MM.1S (cell line): Measurements from ENCODE around the gene OPRL1.

Source experiments
- DNase-seq: peaks from one replicate; pipeline ENCODE4 v3.0.0-alpha.2; 2015
- H2AFZ ChIP-seq: fragments of 300-600 bp; sonication (generic); 2 replicates; pipeline ENCODE4 v1.6.0; 2016; ENCODE audit warnings: antibody characterized with exemption, low read length
- H3F3A ChIP-seq: fragments of 300-600 bp; sonication (generic); 2 replicates; pipeline ENCODE4 v1.6.1; 2016; ENCODE audit warnings: mild to moderate bottlenecking, antibody characterized with exemption, low read length, moderate library complexity, mixed read lengths; ENCODE audit not compliant: insufficient read depth
- H3K27ac ChIP-seq: fragments of 300-600 bp; sonication (generic); 2 replicates; pipeline ENCODE4 v1.5.1; 2016; ENCODE audit warnings: mild to moderate bottlenecking, low read length
- H3K27me3 ChIP-seq: fragments of 300-600 bp; sonication (generic); replicated peaks from 2 replicates; pipeline ENCODE4 v1.6.0; 2016; ENCODE audit warnings: low read length; ENCODE audit not compliant: insufficient read depth
- H3K36me3 ChIP-seq: fragments of 300-600 bp; sonication (generic); replicated peaks from 2 replicates; pipeline ENCODE4 v1.6.1; 2016; ENCODE audit warnings: mild to moderate bottlenecking, low read length, mixed read lengths; ENCODE audit not compliant: insufficient read depth
- H3K4me1 ChIP-seq: fragments of 300-600 bp; sonication (generic); 2 replicates; pipeline ENCODE4 v1.6.1; 2016; ENCODE audit warnings: low read length, mixed read lengths
- H3K4me2 ChIP-seq: fragments of 300-600 bp; sonication (generic); 2 replicates; pipeline ENCODE4 v1.6.0; 2016; ENCODE audit warnings: low read depth, low read length
- H3K4me3 ChIP-seq: fragments of 300-600 bp; sonication (generic); 2 replicates; pipeline ENCODE4 v1.5.1; 2016; ENCODE audit warnings: low read length, mixed read lengths
- H3K79me2 ChIP-seq: fragments of 300-600 bp; sonication (generic); 2 replicates; pipeline ENCODE4 v1.6.1; 2016; ENCODE audit warnings: mixed run types, low read length, mixed read lengths
- H3K9ac ChIP-seq: fragments of 300-600 bp; sonication (generic); 2 replicates; pipeline ENCODE4 v1.6.1; 2016; ENCODE audit warnings: low read length, mixed read lengths
- H3K9me2 ChIP-seq: fragments of 300-600 bp; sonication (generic); replicated peaks from 2 replicates; pipeline ENCODE4 v1.6.1; 2016; ENCODE audit warnings: mild to moderate bottlenecking, low read length, mixed read lengths; ENCODE audit not compliant: insufficient read depth
- H3K9me3 ChIP-seq: fragments of 300-600 bp; sonication (generic); replicated peaks from 2 replicates; pipeline ENCODE4 v1.6.1; 2016; ENCODE audit warnings: mild to moderate bottlenecking, low read length, mixed read lengths; ENCODE audit not compliant: insufficient read depth
- H4K20me1 ChIP-seq: fragments of 300-600 bp; sonication (generic); 2 replicates; pipeline ENCODE4 v1.6.1; 2016; ENCODE audit warnings: mild to moderate bottlenecking, low read length, moderate library complexity, mixed read lengths; ENCODE audit not compliant: insufficient read depth
- CTCF ChIP-seq: fragments of 300-600 bp; sonication (generic); IDR thresholded peaks from 2 replicates; pipeline ENCODE4 v1.5.1; 2016; ENCODE audit warnings: antibody characterized with exemption, low read length, mixed read lengths
- EZH2 ChIP-seq: fragments of 300-600 bp; sonication (generic); optimal IDR thresholded peaks from 2 replicates; pipeline ENCODE3; 2017; ENCODE audit warnings: low read depth, mild to moderate bottlenecking, antibody characterized with exemption, low read length, mixed read lengths
- EZH2phosphoT487 ChIP-seq: fragments of 300-600 bp; sonication (generic); IDR thresholded peaks from 2 replicates; pipeline ENCODE4 v1.6.1; 2018; ENCODE audit warnings: antibody characterized with exemption, low read length

OPRL1 gene

GRCh38 chr20:64106981-64107735, 27.3 kb downstream of the OPRL1 start, which contains the start of gene NPBWR2:
Gene NPBWR2 (minus strand): TSS chr20:64107565. CDS start chr20:64106831, 734 bp downstream.
- Histone ChIP-seq H3F3A (no peaks in the 10 kb centered on the region), H3K9me3 (no peaks in the 10 kb centered on the region), H3K9me2 (no peaks in the 10 kb centered on the region), H3K9ac (no peak within 1 kb of the TSS), H3K27me3 (peaks cover 91% of the 10 kb centered on the region), H4K20me1 (no peaks in the 10 kb centered on the region), H3K36me3 (no peaks in the 10 kb centered on the region), H3K4me3 (no peak within 1 kb of the TSS), H3K27ac (no peak within 1 kb of the TSS), H2AFZ (no peak within 1 kb of the TSS), H3K79me2 (no peaks in the 10 kb centered on the region), H3K4me2 (no peak within 1 kb of the TSS), H3K4me1 (no peaks in the 10 kb centered on the region)
- no peak for DNase-seq
- TF ChIP-seq EZH2 (no peak), EZH2phosphoT487 (no peak), CTCF (no peak)

- Histone ChIP-seq H3K79me2 (no peaks in the 10 kb centered on the region), H3K9ac (no peak overlapping the region), H3K27me3 (peaks cover 91% of the 10 kb centered on the region), H3K9me3 (no peaks in the 10 kb centered on the region), H3K36me3 (no peaks in the 10 kb centered on the region), H3K4me3 (no peak overlapping the region), H3K27ac (no peak overlapping the region), H3K4me1 (no peaks in the 10 kb centered on the region), H3F3A (no peaks in the 10 kb centered on the region), H4K20me1 (no peaks in the 10 kb centered on the region), H3K4me2 (no peak overlapping the region), H3K9me2 (no peaks in the 10 kb centered on the region), H2AFZ (no peak overlapping the region)
- no peak for DNase-seq
- TF ChIP-seq CTCF (no peak), EZH2 (no peak), EZH2phosphoT487 (no peak)
Measured at GRCh38 chr20:64107736-64108457, 28.0 kb downstream of the OPRL1 start.

GRCh38 chr20:64108731-64109681, 29.1 kb downstream of the OPRL1 start:
- H3K4me3 ChIP-seq: no peak overlapping the region
- no peak overlapping the region for H3K9ac ChIP-seq
- H2AFZ ChIP-seq: no peak overlapping the region
- H3K27ac ChIP-seq: no peak overlapping the region
- no peak for DNase-seq
- H4K20me1 ChIP-seq: no peaks in the 10 kb centered on the region
- no peaks in the 10 kb centered on the region for H3F3A ChIP-seq
- H3K4me2 ChIP-seq: no peak overlapping the region
- no peaks in the 10 kb centered on the region for H3K79me2 ChIP-seq
- no peaks in the 10 kb centered on the region for H3K9me2 ChIP-seq
- H3K9me3 ChIP-seq: no peaks in the 10 kb centered on the region
- no peaks in the 10 kb centered on the region for H3K4me1 ChIP-seq
- peaks cover 91% of the 10 kb centered on the region for H3K27me3 ChIP-seq
- TF ChIP-seq EZH2 (no peak), CTCF (no peak), EZH2phosphoT487 (no peak)
- no peaks in the 10 kb centered on the region for H3K36me3 ChIP-seq
